GM18505 (cell line): Measurements from ENCODE around the gene PSMA6.

Source experiments
- ATAC-seq: cut with Tn5 transposase; IDR thresholded peaks from one replicate; pipeline ENCODE4 v1.9.1; 2021; ENCODE audit not compliant: unreplicated experiment
- POLR2A ChIP-seq: IDR thresholded peaks from 4 replicates; pipeline ENCODE4 v1.6.1; 2011; ENCODE audit warnings: borderline replicate concordance; ENCODE audit not compliant: insufficient read depth, insufficient read length; ENCODE audit errors: extremely low read depth

The PSMA6 gene

DNA sequence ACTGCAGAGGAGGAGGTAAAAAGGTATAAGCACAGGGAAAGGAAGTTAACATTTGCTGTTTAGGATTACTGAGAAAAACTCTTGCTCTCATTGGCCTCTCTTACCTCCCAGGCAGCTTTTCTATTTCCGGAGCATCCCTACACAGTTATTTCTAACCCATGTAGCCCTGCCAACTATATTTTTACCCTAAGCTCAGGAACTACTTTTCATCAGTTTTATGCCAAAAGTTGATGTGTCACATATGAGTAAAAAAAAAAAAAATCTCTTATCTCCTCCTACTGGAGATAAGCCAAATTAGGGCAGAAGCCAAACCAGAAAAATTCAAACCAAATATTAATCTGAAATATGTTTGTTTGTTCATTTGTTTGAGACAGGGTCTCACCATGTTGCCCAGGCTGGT lies 34.4 kb upstream of the PSMA6 start:
- ATAC-seq, result no peak
- TF ChIP-seq POLR2A, result no peak

DNA sequence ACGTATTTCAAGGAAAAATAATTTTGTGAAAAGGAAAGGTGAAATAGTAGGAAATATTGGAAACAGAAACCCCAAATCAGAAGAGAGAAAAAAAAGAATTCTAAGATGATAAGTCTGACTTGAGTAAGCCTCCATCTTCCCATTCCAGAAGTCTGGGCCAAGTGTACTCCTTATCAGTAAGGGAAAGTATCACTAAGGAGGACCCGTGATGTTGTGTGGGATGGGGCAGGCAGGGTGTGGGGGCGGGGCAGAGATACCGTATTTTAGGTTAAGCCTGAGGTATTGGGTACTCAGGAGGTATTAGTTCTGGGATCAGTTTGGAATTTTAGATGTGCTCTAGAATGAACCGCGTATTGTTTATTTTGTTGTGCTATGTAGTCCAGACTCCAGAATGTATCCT lies 33.8 kb upstream of the PSMA6 start:
- TF ChIP-seq POLR2A, result no peak
- ATAC-seq, result no peak

DNA sequence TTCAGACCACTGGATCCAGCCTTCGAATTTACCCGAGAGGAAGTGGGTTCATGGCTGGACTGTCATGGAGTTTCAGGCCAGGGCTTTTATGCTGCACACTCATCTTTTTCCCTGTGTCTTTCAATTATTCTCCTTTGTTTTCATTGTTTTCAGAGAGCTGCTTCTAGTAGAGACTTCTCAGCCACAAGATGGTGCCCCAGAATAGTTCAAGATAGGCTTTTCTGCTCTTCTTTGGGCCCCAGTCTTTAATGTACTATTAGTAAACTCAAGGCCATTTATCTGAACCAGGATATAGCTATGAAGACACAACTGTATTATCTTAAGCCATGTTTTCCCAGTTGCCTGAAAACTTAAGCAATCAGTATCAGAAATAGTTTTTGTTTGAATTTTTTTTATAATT lies 30.4 kb upstream of the PSMA6 start:
- no peak for ATAC-seq
- no peak for TF ChIP-seq POLR2A

DNA sequence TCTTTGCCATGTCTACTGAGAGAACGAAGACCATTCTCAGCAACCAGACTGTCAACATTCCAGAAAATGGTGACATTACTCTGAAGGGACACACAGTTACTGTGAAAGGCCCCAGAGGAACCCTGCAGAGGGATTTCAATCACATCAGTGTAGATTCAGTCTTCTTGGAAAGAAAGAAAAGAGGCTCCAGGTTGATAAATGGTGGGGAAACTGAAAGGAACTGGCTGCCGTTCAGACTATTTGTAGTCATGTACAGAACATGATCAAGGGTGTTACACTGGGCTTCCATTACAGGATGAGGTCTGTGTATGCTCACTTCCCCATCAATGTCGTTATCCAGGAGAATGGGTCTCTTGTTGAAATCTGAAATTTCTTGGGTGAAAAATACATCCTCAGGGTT lies 29.7 kb upstream of the PSMA6 start:
- ATAC-seq, result no peak
- no peak for TF ChIP-seq POLR2A

DNA sequence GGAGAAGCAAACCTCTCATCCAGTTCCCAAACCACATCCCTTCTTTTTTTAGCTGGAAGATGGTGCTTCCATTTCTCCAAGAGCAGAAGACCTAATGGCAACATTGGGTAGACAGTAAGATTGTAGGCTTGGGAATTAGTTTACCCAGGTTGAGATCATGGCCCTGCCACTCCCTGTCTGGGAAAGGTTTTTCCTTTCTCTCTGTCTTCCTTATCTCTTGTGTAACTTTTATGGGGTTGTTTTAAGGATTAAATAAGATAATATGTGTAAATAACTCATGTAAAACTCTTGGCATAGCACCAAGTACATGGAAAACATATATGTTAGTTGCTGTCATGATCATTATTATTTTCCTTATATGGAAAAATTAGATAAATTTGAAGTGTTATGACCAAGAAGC lies 23.2 kb upstream of the PSMA6 start:
- ATAC-seq, result no peak
- no peak for TF ChIP-seq POLR2A

DNA sequence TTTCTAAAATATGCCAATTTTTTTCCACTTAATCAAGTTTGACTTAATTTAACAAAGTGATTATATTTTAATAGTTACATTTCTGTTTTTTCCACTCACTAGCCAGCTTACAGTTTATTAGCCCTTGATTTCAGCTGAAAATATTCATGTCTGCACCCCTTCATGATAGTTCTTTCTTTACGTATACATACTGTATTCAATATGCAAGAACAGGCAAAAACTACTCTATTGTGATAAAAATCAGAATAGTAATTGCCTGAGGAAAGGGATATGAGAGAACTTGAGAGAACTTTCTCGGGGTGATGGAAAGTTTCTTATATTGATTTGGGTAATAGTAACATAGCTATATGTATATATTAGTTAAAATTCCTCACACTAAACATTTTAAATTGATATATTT lies 17.4 kb upstream of the PSMA6 start:
- TF ChIP-seq POLR2A, result no peak
- no peak for ATAC-seq

DNA sequence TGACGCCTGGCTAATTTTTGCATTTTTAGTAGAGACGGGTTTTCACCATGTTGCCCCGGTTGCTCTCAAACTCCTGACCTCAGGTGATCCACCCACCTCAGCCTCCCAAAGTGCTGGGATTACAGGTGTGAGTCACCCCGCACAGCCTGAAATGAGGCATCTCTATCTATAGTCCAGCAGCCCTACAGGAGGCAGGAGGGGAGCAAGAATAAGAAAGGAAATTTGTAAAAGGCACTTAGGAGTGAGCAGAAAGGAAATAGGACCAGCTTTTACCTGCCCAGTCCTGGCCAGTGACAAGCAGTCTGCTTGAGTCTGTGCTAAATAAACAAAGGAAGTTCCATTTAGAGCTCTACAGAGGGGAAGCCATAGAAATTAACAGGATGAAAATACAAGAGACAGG lies 15.0 kb upstream of the PSMA6 start:
- no peak for TF ChIP-seq POLR2A
- no peak for ATAC-seq

DNA sequence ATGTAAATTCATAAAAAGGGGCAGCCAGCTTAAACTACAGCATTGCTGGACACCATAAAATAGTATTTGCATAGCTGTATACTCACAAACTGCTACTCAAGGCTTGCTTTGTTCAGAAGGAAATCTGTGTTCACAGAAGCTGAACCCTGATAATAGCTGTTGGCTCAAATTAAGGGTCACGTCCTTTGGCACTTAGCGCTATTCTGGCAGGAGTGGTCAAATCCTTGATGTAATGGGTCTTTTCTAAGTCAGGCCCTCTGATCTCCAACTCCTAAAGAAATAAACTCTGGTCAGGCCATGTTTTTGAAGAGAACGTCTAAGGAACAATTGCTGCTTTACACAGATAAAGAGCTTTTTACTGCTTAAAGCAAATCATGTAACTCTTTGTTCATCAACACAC lies 12.8 kb upstream of the PSMA6 start:
- ATAC-seq, result no peak

DNA sequence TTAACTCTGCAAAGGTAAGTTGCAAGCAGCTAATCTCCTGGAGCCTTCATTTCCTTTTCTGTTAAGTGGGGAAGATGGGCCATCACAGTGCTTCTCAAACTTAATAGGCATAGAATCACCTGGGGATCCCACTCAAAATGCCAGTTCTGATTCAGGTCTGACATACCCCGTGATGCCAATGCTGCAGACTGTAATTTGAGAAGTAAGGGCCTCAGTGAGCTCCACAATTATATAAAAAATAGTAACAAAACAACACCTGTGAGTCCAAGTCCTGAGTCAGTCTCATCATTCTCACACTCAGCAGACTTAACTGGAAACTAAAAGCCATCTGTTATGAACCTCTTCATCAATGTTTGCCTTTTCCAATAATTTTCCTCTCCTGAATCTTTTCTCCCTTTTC lies 10.8 kb upstream of the PSMA6 start:
- TF ChIP-seq POLR2A, result no peak
- ATAC-seq, result no peak

More for the DNA sequence above, 12.8 kb upstream of the PSMA6 start:
- no peak for TF ChIP-seq POLR2A

DNA sequence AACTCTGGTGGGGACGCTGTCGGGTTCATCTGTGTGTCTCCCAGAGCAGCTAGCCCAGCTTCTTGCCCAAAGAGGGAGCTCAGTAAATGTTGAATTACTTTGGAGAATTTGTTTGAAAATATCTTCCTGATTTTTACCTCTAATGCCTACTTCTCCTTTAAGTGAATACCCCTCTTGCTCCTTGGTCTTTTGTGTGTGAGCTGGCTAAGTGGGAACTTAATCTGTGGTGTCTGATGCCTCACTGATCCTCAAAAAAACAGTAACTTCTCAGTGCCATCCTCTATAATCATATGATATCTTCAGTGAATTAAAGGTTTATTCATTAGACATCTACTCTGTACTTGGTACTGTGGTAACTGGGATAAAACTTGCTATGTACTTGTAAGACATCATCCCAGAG lies 7.7 kb upstream of the PSMA6 start:
- ATAC-seq, result no peak
- TF ChIP-seq POLR2A, result no peak

DNA sequence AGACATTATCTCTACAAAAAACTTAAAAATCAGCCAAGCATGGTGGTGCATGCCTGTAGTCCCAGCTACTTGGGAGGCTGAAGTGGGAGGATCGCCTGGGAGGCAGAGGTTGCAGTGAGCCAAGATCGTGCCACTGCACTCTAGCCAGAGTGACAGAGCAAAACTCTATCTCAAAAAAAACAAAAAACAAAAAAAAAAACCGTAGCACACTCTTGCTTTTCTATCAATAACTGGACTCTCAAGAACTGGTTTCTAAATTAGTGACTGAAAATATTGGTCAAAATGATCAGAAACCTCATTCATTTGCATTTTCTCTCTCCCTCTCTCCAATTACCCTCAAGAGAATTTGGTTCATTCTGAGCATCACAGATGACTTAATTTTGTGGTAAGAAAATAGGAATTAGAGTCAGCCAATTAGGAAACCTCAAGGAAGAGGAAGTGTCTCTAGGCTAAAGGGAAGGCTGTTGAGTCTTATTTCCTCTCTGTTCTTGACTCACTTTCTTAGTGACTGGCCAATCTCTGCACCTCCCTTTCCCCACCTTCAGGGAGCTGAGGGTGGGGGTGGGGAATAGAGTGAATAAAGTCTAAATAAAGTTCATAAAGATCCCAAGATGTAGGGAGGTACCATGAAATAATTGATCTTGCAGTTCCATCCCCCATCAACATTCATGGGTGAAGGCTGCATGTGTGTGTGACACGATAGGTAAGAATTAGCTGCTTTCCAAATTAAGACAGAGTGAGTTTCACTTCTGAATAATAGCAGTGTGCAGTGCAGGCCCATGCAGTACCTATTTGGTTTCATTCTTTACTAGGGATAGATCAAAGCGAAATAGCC lies 6.8 kb upstream of the PSMA6 start:
- peak; percentile 61 for ATAC-seq
- no peak for TF ChIP-seq POLR2A

DNA sequence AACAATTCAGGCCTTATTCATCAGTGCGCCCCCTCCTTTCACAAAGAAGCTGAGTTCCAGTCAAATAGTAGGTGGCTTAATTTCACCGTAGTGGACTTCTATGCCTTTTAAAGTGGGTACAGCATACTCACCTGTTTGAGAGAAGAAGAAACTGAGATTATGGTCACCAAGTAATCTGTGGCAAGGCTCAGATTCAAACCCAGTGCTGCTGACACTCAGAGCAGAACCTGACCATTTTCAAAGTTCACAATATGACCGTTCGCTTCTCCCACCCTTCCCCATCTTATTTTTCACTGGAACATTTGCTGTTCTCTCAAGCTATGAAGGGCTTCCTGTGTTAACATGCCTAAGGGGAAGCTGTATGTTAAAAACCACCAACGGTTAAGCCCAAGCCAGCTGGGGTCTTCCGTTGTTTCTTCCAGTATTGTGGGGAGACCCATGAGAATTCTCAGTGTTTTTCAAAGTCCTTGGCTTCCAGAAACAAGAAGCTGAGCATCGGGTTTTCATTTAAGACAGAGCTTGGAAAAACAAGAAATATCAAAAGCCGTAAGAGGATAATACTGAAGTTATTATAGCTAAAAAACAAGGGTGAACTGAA lies 6.1 kb upstream of the PSMA6 start:
- no peak for ATAC-seq
- no peak for TF ChIP-seq POLR2A

DNA sequence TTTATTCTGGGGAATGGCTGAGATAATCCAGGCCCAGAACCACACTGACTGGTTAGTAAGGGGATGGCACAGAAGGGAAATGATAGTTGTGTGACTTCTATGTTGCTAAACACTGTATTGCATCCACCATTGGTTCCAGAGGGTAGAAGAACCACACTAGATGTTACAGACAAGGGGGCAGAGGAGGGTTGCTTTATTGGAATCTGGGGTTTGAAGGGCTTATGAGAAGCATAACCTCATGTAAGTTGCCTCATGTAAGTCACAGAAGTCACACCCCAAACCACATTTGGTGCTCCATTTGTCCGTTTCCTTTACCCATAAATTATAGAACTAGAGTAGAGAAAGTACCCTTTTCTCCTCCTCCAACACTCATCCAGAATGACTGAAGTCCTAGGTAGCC lies 5.5 kb upstream of the PSMA6 start:
- TF ChIP-seq POLR2A, result no peak
- no peak for ATAC-seq

DNA sequence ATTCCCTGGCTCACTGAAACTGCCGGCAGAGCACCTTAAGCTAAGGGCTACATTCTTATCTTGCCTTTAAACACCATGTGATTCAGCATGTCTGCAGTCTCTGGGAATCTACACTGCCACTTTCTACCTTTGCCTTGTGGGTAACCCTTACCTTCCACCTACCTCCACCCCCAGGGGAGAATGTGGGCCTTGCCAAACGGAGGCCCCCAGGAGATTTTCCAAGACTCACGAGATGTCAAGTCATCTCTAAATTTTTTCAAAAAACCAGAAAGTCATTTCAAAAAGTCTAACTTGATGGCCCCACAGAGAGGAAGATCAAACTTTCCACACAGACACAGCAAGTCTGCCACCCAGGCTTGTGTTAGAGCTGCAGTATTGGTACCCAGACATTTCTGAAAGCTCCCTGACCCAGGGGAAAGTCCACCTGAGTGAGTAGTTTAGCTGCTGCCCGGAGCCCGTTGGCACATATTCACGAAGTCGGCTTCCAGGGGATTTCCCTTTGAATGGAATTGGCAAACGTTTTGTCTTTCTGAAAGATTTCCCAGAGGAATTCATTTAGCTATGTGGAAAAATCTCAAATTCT lies 4.7 kb upstream of the PSMA6 start:
- no peak for TF ChIP-seq POLR2A

More for the DNA sequence above, 4.7 kb upstream of the PSMA6 start:
- ATAC-seq, result no peak
